Activated naive CD8-positive, alpha-beta T cell treated with anti-CD3 and anti-CD28 coated beads, Interleukin-2, amount 50 U/mL, for 16 hours (primary cell): ENCODE results near the gene SPAG16.

ENCODE experiments used
- DNase-seq: peaks from one replicate; pipeline ENCODE4 v3.0.0-alpha.2; 2020; ENCODE audit warnings: low read depth, low spot score

The SPAG16 gene

GRCh38 chr2:214169281-214169680 lies 885.0 kb downstream of the SPAG16 start:
- DNase-seq, result no peak

GRCh38 chr2:214169736-214170135 lies 885.5 kb downstream of the SPAG16 start:
- no peak for DNase-seq

- no peak for DNase-seq
Observed at GRCh38 chr2:214174563-214174962, 890.3 kb downstream of the SPAG16 start.

- DNase-seq, result no peak
Observed at GRCh38 chr2:214180071-214180470, 895.8 kb downstream of the SPAG16 start.

GRCh38 chr2:214180686-214181085 lies 896.4 kb downstream of the SPAG16 start:
- no peak for DNase-seq

- no peak for DNase-seq
Observed at GRCh38 chr2:214184461-214184860, 900.2 kb downstream of the SPAG16 start.

GRCh38 chr2:214185546-214185945 lies 901.3 kb downstream of the SPAG16 start:
- DNase-seq, result no peak

- DNase-seq, result no peak
Observed at GRCh38 chr2:214192711-214193110, 908.4 kb downstream of the SPAG16 start.

GRCh38 chr2:214193943-214194342 lies 909.7 kb downstream of the SPAG16 start:
- no peak for DNase-seq

- DNase-seq, result no peak
Observed at GRCh38 chr2:214196260-214196659, 912.0 kb downstream of the SPAG16 start.

GRCh38 chr2:214201892-214202291 lies 917.6 kb downstream of the SPAG16 start:
- DNase-seq, result no peak

GRCh38 chr2:214203214-214203613 lies 919.0 kb downstream of the SPAG16 start:
- DNase-seq, result no peak

GRCh38 chr2:214203744-214204289 lies 919.6 kb downstream of the SPAG16 start:
- DNase-seq, result no peak

GRCh38 chr2:214215107-214215506 lies 930.8 kb downstream of the SPAG16 start:
- no peak for DNase-seq

GRCh38 chr2:214217136-214217535 lies 932.9 kb downstream of the SPAG16 start:
- no peak for DNase-seq

- DNase-seq, result no peak
Observed at GRCh38 chr2:214217599-214217998, 933.3 kb downstream of the SPAG16 start.

- no peak for DNase-seq
Observed at GRCh38 chr2:214220251-214220650, 936.0 kb downstream of the SPAG16 start.

- DNase-seq, result no peak
Observed at GRCh38 chr2:214226061-214226460, 941.8 kb downstream of the SPAG16 start.

- no peak for DNase-seq
Observed at GRCh38 chr2:214232271-214232670, 948.0 kb downstream of the SPAG16 start.

- DNase-seq, result no peak
Observed at GRCh38 chr2:214233164-214233563, 948.9 kb downstream of the SPAG16 start.

- DNase-seq, result no peak
Observed at GRCh38 chr2:214242797-214243196, 958.5 kb downstream of the SPAG16 start.

- no peak for DNase-seq
Observed at GRCh38 chr2:214244847-214245246, 960.6 kb downstream of the SPAG16 start.

- DNase-seq, result no peak
Observed at GRCh38 chr2:214246417-214246816, 962.2 kb downstream of the SPAG16 start.

- DNase-seq, result no peak
Observed at GRCh38 chr2:214247531-214247930, 963.3 kb downstream of the SPAG16 start.
